Activated CD4-positive, alpha-beta T cell treated with anti-CD3 and anti-CD28 coated beads, Interleukin-2, amount 10 ng/mL, durations not matched to agents 24 days and 14 days (primary cell): Measurements from ENCODE around the gene ARL2BP. TPM values are rescaled to one million over a fixed set of nuclear protein-coding genes. Genes with fewer than 3 reads are reported as not detected.
"Not testable (repeated sequence)": the region's sequence is repeated elsewhere in the genome, so short reads cannot be mapped to it uniquely, and the experiment has no call there.

ENCODE experiments used
- DNase-seq: peaks from one replicate; pipeline ENCODE4 v3.0.0; 2022
- H3K27ac Mint-ChIP-seq: one replicate; pipeline ENCODE4 v1.8.0; 2022; ENCODE audit warnings: mild to moderate bottlenecking, mixed read lengths
- H3K27me3 Mint-ChIP-seq: one replicate; pipeline ENCODE4 v1.8.0; 2022; ENCODE audit warnings: mixed read lengths
- H3K36me3 Mint-ChIP-seq: one replicate; pipeline ENCODE4 v1.8.0; 2022; ENCODE audit warnings: low read depth, mild to moderate bottlenecking, mixed read lengths
- H3K4me1 Mint-ChIP-seq: one replicate; pipeline ENCODE4 v1.8.0; 2021; ENCODE audit warnings: mixed read lengths
- H3K4me3 Mint-ChIP-seq: one replicate; pipeline ENCODE4 v1.8.0; 2022; ENCODE audit warnings: mild to moderate bottlenecking, moderate library complexity, mixed read lengths
- H3K9me3 Mint-ChIP-seq: one replicate; pipeline ENCODE4 v1.8.0; 2021; ENCODE audit warnings: mixed read lengths
- intact Hi-C: fragments of 100-400 bp; cut with micrococcal nuclease; formaldehyde crosslinking; loops from one replicate; pipeline ENCODE4 v1.15.1; 2023
- total RNA-seq: library from RNA; stranded (reverse); gene quantifications from 2 replicates; pipeline ENCODE4 v1.2.3, GENCODE V29; 2022

Gene ARL2BP
- 24.9 and 26.7 TPM in 2 replicates for total RNA-seq

DNA sequence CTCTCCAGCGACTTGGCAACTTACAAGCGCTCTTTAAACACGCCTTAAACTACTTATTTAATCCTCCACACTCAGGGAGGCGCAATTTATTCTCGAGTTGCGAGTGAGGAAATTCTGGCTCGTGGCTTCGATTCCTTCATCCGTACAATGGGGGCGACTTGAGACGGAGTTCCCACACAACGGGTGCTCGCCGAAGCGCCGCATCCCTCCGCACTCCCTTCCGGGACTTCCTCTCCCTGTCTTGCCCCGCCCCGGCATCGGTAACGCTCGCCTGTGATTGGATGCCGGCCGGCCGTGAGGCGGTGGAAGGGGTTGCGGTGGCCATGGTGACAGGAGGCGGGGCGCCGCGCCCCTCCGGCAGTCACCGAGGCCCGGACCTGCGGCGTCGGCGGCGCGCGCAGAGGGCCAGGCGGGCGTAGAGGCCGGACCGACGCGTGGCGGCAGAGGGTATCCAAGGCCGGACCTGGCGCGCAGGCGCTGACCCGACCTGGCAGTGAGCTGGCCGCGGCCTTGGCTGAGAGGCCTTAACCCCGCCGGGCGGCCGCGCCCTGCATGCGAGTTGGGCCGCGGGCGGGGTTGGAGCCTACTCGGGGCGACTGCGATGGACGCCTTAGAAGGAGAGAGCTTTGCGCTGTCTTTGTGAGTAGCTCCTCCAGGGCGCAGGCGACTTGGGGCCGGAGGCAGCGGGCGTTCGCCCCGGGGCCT, at the start of gene ARL2BP:
TSS of gene ARL2BP (plus strand) at position 493 of the 705 bp plus-strand sequence. CDS start at position 602, 109 bp downstream.
- Mint-ChIP-seq H3K9me3 (no peaks in the 10 kb centered on the region), H3K27ac (peak within 1 kb of the TSS; percentile 95), H3K36me3 (peaks cover 24% of the 10 kb centered on the region), H3K4me3 (peak within 1 kb of the TSS; percentile 91), H3K4me1 (peaks cover 14% of the 10 kb centered on the region), H3K27me3 (no peaks in the 10 kb centered on the region)
- DNase-seq = peak; percentile 99
- intact Hi-C loops = loop anchor here (1.0 to 5.0 kb wide), 6 partner anchors 40 to 202 kb away; partner anchors contain the start of genes CIAPIN1, COQ9, PLLP and PSME3IP1

DNA sequence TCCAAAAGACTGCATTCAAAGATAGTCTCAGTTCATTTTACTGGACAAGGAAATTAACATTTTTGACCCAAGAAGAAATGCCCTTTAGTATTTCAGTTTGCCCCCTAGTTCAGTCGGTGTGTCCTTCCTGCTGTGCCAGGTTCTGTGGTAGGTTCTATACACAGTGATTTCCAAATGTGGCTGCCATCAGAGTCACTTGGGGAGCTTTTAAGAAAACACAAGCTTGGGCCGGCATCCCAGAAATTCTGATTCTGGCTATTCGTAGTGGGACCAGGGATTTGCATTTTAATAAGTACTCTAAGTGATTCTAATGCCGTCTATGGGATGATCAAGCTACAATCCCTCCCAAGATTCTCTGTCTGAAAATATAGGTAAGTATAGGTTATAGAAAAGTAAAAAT, 48.8 kb upstream of the ARL2BP start:
- H3K36me3 Mint-ChIP-seq = peaks cover 10% of the 10 kb centered on the region
- H3K9me3 Mint-ChIP-seq = no peaks in the 10 kb centered on the region
- no peaks in the 10 kb centered on the region for H3K27me3 Mint-ChIP-seq
- H3K4me3 Mint-ChIP-seq = no peak overlapping the region
- no peak overlapping the region for H3K27ac Mint-ChIP-seq
- intact Hi-C loops = no loop called here
- no peak for DNase-seq
- peaks cover 11% of the 10 kb centered on the region for H3K4me1 Mint-ChIP-seq

DNA sequence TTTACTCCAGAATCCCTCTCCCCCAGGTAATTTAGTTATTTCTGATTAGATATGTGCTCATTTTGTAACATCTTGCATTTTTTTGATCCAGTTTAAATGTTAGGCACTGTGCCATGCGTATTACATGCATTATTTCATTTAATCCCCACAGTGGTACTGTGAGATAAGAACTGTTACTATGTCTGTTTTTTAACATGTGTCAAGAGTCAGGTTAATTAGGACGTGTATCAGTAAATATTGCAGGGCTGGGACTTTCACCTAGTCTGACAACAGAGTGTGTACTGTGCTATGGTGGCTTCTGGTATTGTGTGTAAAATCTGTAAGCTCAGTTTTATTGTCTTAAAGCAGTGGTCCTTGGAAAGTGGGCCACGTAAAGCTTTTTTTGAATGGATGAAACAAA, 48.3 kb upstream of the ARL2BP start:
- Mint-ChIP-seq H3K4me3 (no peak overlapping the region), H3K27ac (no peak overlapping the region), H3K4me1 (peaks cover 11% of the 10 kb centered on the region), H3K9me3 (no peaks in the 10 kb centered on the region), H3K36me3 (peaks cover 10% of the 10 kb centered on the region), H3K27me3 (no peaks in the 10 kb centered on the region)
- DNase-seq = no peak
- intact Hi-C loops = no loop called here

DNA sequence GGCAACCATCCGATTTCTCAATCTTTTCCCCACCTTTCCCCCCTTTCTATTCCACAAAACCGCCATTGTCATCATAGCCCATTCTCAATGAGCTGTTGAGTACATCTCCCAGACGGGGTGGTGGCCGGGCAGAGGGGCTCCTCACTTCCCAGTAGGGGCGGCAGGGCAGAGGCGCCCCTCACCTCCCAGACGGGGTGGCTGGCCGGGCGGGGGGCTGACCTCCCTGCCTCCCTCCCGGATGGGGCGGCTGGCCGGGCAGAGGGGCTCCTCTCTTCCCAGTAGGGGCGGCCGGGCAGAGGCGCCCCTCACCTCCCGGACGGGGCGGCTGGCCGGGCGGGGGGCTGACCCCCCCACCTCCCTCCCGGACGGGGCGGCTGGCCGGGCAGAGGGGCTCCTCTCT, 44.7 kb upstream of the ARL2BP start:
- intact Hi-C loops, H3K4me3 Mint-ChIP-seq, DNase-seq, H3K27ac Mint-ChIP-seq, H3K4me1 Mint-ChIP-seq, H3K9me3 Mint-ChIP-seq, H3K27me3 Mint-ChIP-seq: not testable (repeated sequence)
- peaks cover 19% of the 10 kb centered on the region for H3K36me3 Mint-ChIP-seq

DNA sequence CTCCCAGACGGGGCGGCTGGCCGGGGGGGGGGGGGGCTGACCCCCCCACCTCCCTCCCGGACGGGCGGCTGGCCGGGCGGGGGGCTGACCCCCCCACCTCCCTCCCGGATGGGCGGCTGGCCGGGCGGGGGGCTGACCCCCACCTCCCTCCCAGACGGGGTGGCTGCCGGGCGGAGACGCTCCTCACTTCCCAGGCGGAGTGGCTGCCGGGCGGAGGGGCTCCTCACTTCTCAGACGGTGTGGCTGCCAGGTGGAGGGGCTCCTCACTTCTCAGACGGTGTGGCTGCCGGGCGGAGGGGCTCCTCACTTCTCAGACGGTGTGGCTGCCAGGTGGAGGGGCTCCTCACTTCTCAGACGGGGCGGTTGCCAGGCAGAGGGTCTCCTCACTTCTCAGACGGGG, 44.1 kb upstream of the ARL2BP start:
- H3K27ac Mint-ChIP-seq, H3K9me3 Mint-ChIP-seq, DNase-seq, H3K27me3 Mint-ChIP-seq, H3K4me3 Mint-ChIP-seq, H3K4me1 Mint-ChIP-seq, intact Hi-C loops: not testable (repeated sequence)
- H3K36me3 Mint-ChIP-seq = peaks cover 24% of the 10 kb centered on the region

DNA sequence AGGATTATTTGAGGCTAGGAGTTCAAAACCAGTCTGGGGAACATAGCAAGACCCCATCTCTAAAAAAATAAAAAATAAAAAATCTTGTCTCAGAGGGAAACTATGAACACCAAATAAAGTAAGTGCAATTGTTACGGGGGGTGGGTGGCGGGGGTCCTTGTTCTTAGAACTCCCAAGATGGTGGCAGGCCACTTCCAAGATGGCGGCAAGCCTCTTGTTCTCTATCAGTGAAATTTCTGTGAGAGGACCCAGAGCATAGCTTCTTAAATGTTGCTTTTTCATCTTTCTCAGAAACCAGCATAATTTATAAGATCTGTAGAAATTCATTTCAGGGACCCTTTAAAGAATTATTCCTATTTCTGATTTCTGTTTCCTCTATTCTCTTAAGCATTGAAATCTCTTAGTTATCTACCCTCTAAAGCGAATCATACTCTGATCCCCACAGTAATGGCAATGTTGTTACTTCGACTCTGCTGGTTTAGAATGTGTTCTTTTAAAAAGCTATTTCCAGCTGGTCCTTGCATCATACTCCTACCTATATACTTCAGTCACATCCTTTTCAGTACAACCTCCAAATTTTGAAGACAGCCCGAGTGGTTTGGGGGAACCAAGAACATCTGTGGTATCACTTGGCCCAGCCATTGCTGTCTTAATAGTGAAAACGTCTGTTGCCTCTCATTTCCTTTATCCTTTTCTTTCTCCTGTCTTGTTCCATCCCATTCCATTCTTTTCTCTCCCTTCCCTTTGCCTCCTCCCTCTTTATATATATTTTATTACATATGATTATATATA, 42.8 kb upstream of the ARL2BP start:
- H3K4me1 Mint-ChIP-seq = no peaks in the 10 kb centered on the region
- no peak overlapping the region for H3K27ac Mint-ChIP-seq
- peaks cover 27% of the 10 kb centered on the region for H3K36me3 Mint-ChIP-seq
- intact Hi-C loops = no loop called here
- no peak overlapping the region for H3K4me3 Mint-ChIP-seq
- no peaks in the 10 kb centered on the region for H3K27me3 Mint-ChIP-seq
- H3K9me3 Mint-ChIP-seq = no peaks in the 10 kb centered on the region
- DNase-seq = no peak

DNA sequence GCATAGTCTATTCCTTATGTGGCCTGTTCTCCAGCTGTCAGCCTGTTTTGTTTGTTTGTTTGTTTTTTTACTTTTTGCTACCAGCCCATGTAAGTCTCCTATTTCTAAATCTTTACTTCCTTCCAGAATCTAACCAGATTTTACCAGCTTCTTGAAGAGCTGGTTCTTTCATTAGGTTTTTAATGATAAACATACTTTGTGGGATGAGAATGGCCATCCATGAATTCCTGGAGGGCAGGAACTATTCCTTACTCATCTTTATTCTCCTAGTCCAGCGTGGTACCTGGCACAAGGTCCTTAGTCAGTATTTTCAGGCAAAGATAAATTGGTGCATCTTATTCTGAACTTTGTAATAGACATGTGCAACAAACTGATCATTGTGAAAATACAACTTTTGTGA, 41.6 kb upstream of the ARL2BP start:
- DNase-seq = no peak
- Mint-ChIP-seq H3K4me3 (no peak overlapping the region), H3K27me3 (no peaks in the 10 kb centered on the region), H3K9me3 (no peaks in the 10 kb centered on the region), H3K4me1 (no peaks in the 10 kb centered on the region), H3K27ac (no peak overlapping the region), H3K36me3 (peaks cover 32% of the 10 kb centered on the region)
- intact Hi-C loops = no loop called here

DNA sequence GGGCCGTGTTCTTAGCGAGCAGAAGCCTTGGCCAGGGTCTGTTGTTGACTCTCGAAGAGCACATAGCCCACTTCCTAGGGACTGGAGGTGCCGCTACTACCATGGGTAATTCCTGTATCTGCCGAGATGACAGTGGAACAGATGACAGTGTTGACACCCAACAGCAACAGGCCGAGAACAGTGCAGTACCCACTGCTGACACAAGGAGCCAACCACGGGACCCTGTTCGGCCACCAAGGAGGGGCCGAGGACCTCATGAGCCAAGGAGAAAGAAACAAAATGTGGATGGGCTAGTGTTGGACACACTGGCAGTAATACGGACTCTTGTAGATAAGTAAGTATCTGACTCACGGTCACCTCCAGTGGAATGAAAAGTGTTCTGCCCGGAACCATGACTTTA, 40.4 kb upstream of the ARL2BP start:
- DNase-seq = no peak
- Mint-ChIP-seq H3K27me3 (no peaks in the 10 kb centered on the region), H3K4me1 (no peaks in the 10 kb centered on the region), H3K27ac (no peak overlapping the region), H3K4me3 (no peak overlapping the region), H3K36me3 (peaks cover 37% of the 10 kb centered on the region), H3K9me3 (no peaks in the 10 kb centered on the region)
- intact Hi-C loops = no loop called here

DNA sequence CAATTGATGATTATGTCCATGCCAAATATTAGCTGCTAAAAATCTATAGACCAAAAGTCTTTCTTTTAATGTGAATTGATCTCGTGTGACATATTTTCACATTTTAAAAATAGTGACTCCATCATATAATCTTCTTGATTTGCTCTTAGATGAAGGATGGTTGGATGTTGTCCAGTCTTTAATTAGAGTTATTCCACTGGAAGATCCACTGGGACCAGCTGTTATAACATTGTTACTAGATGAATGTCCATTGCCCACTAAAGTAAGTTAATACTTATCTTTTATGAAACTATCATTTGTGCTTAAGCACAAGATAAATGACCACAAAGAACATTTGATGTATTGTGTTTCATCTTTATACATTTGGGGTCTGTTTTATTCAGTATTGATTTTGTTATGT, 36.1 kb upstream of the ARL2BP start:
- intact Hi-C loops = no loop called here
- Mint-ChIP-seq H3K36me3 (peaks cover 70% of the 10 kb centered on the region), H3K27ac (no peak overlapping the region), H3K4me1 (no peaks in the 10 kb centered on the region), H3K4me3 (no peak overlapping the region), H3K27me3 (no peaks in the 10 kb centered on the region), H3K9me3 (no peaks in the 10 kb centered on the region)
- no peak for DNase-seq

DNA sequence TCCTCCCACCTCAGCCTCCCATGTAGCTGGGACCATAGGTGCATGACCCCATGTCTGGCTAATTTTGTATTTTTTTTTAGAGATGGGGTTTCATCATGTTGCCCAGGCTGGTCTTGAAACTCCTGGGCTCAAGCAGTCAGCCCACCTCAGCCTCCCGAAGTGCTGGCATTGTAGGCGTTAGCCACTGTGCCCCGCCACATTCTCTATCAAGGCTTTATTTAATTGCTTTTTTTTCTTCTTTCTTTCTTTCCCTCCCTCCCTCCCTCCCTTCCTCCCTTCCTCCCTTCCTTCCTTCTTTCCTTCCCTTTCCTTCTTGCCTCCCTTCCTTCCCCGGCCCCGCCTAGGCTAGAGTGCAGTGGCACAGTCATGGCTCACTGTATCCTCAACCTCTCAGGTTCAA, 35.3 kb upstream of the ARL2BP start:
- no peak for DNase-seq
- H3K9me3 Mint-ChIP-seq = no peaks in the 10 kb centered on the region
- H3K27ac Mint-ChIP-seq = no peak overlapping the region
- H3K4me1 Mint-ChIP-seq = no peaks in the 10 kb centered on the region
- intact Hi-C loops = no loop called here
- peaks cover 75% of the 10 kb centered on the region for H3K36me3 Mint-ChIP-seq
- no peak overlapping the region for H3K4me3 Mint-ChIP-seq
- H3K27me3 Mint-ChIP-seq = no peaks in the 10 kb centered on the region

DNA sequence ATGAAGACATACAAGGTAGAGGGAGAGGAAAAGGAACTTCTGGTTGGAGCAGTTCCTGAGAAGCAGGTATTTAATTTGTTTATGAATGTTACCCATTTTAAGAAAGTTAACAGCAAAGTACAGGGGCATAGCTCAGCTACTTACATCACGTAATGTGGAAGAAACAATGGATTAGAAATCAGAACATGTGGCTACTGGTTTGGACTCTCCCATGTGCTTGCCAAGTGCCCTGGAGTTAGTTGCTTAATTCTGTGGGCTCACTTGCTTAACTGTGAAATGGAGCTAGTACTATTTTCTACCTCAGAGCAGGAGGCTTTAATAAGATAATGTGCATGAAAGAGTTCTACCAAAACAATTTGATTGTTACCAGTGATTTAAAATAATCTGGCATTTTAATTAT, 31.6 kb upstream of the ARL2BP start:
- no peaks in the 10 kb centered on the region for H3K4me1 Mint-ChIP-seq
- H3K27ac Mint-ChIP-seq = no peak overlapping the region
- DNase-seq = no peak
- intact Hi-C loops = no loop called here
- peaks cover 11% of the 10 kb centered on the region for H3K9me3 Mint-ChIP-seq
- H3K27me3 Mint-ChIP-seq = no peaks in the 10 kb centered on the region
- no peak overlapping the region for H3K4me3 Mint-ChIP-seq
- peaks cover 86% of the 10 kb centered on the region for H3K36me3 Mint-ChIP-seq

DNA sequence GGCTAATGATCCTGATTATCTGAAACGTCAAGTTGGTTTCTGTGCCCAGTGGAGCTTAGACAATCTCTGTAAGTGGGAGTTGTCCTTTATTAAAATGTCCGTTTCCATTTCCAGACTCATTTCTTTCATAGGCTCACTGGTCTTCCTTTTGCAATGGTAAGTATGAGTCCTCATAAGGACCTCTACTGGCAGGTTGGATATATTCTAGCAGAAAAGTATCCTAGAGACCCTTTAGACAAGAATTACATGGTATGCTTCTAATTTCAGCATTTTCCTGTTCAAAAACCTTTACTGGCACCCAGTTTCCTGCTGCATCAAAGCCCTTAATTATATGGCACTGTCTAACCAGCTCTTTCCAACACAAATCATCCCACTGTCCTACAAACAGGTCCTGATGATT, 28.1 kb upstream of the ARL2BP start:
- Mint-ChIP-seq H3K27ac (no peak overlapping the region), H3K4me3 (no peak overlapping the region), H3K36me3 (peaks cover 91% of the 10 kb centered on the region), H3K9me3 (peaks cover 11% of the 10 kb centered on the region), H3K4me1 (no peaks in the 10 kb centered on the region), H3K27me3 (no peaks in the 10 kb centered on the region)
- intact Hi-C loops = no loop called here
- no peak for DNase-seq

DNA sequence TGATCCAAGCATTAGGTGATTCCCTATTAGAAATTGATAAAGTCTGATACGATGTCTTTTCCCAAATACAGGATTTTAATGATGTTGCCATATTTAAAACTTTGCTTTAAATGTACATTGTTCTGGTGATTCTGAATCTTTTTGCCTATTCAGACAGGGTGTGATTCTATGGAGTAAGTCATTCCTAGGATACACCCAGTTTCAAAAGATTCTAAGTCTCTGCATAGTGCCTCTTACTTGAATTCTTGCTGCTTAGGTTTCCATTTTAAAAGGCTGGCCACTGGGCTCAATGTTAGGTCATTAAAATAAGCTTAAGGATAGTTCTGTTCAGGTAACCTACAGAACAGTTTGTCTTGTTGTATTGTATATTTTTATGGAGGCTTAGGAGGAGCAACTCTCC, 22.0 kb upstream of the ARL2BP start:
- DNase-seq = no peak
- no peaks in the 10 kb centered on the region for H3K9me3 Mint-ChIP-seq
- H3K4me3 Mint-ChIP-seq = no peak overlapping the region
- no peaks in the 10 kb centered on the region for H3K27me3 Mint-ChIP-seq
- H3K27ac Mint-ChIP-seq = no peak overlapping the region
- no peaks in the 10 kb centered on the region for H3K4me1 Mint-ChIP-seq
- peaks cover 73% of the 10 kb centered on the region for H3K36me3 Mint-ChIP-seq
- intact Hi-C loops = no loop called here

DNA sequence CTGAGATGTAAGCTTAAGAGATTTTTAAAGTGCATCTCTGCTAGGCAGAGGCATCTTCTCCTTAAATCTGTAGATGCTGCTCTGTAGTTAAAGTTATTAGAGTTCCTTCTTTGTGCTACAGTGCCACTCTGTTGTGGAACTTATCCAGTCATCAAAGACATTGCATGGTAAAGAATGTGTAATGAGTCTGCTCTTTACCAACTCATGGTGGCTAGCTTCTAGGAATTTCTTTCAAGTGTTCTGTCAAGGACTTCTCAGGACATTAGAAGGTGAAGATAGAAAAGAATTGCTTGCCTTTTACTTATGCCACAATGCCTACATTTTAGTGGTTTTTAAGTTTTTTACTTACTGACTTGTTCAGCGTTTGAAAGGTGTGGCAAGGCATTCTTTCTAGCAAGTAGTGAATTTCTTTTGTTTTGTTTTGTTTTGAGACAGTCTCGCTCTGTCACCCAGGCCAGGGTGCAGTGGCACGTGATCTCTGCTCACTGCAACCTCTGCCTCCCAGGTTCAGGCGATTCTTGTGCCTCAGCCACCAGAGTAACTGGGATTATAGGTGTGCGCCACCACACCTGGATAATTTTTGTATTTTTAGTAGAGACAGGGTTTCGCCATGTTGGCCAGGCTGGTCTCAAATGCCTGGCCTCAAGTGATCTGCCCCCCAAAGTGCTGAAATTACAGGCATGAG, 20.3 kb upstream of the ARL2BP start:
- no peaks in the 10 kb centered on the region for H3K9me3 Mint-ChIP-seq
- H3K36me3 Mint-ChIP-seq = peaks cover 64% of the 10 kb centered on the region
- no peak overlapping the region for H3K27ac Mint-ChIP-seq
- H3K27me3 Mint-ChIP-seq = no peaks in the 10 kb centered on the region
- H3K4me3 Mint-ChIP-seq = no peak overlapping the region
- intact Hi-C loops = no loop called here
- H3K4me1 Mint-ChIP-seq = no peaks in the 10 kb centered on the region
- DNase-seq = no peak
